MM.1S (cell line): ENCODE results near the gene SPAG17.

ENCODE experiments used
- DNase-seq: peaks from one replicate; pipeline ENCODE4 v3.0.0-alpha.2; 2015
- H2AFZ ChIP-seq: fragments of 300-600 bp; sonication (generic); 2 replicates; pipeline ENCODE4 v1.6.0; 2016; ENCODE audit warnings: antibody characterized with exemption, low read length
- H3F3A ChIP-seq: fragments of 300-600 bp; sonication (generic); 2 replicates; pipeline ENCODE4 v1.6.1; 2016; ENCODE audit warnings: mild to moderate bottlenecking, antibody characterized with exemption, low read length, moderate library complexity, mixed read lengths; ENCODE audit not compliant: insufficient read depth
- H3K27ac ChIP-seq: fragments of 300-600 bp; sonication (generic); 2 replicates; pipeline ENCODE4 v1.5.1; 2016; ENCODE audit warnings: mild to moderate bottlenecking, low read length
- H3K27me3 ChIP-seq: fragments of 300-600 bp; sonication (generic); replicated peaks from 2 replicates; pipeline ENCODE4 v1.6.0; 2016; ENCODE audit warnings: low read length; ENCODE audit not compliant: insufficient read depth
- H3K36me3 ChIP-seq: fragments of 300-600 bp; sonication (generic); replicated peaks from 2 replicates; pipeline ENCODE4 v1.6.1; 2016; ENCODE audit warnings: mild to moderate bottlenecking, low read length, mixed read lengths; ENCODE audit not compliant: insufficient read depth
- H3K4me1 ChIP-seq: fragments of 300-600 bp; sonication (generic); 2 replicates; pipeline ENCODE4 v1.6.1; 2016; ENCODE audit warnings: low read length, mixed read lengths
- H3K4me2 ChIP-seq: fragments of 300-600 bp; sonication (generic); 2 replicates; pipeline ENCODE4 v1.6.0; 2016; ENCODE audit warnings: low read depth, low read length
- H3K4me3 ChIP-seq: fragments of 300-600 bp; sonication (generic); 2 replicates; pipeline ENCODE4 v1.5.1; 2016; ENCODE audit warnings: low read length, mixed read lengths
- H3K79me2 ChIP-seq: fragments of 300-600 bp; sonication (generic); 2 replicates; pipeline ENCODE4 v1.6.1; 2016; ENCODE audit warnings: mixed run types, low read length, mixed read lengths
- H3K9ac ChIP-seq: fragments of 300-600 bp; sonication (generic); 2 replicates; pipeline ENCODE4 v1.6.1; 2016; ENCODE audit warnings: low read length, mixed read lengths
- H3K9me2 ChIP-seq: fragments of 300-600 bp; sonication (generic); replicated peaks from 2 replicates; pipeline ENCODE4 v1.6.1; 2016; ENCODE audit warnings: mild to moderate bottlenecking, low read length, mixed read lengths; ENCODE audit not compliant: insufficient read depth
- H3K9me3 ChIP-seq: fragments of 300-600 bp; sonication (generic); replicated peaks from 2 replicates; pipeline ENCODE4 v1.6.1; 2016; ENCODE audit warnings: mild to moderate bottlenecking, low read length, mixed read lengths; ENCODE audit not compliant: insufficient read depth
- H4K20me1 ChIP-seq: fragments of 300-600 bp; sonication (generic); 2 replicates; pipeline ENCODE4 v1.6.1; 2016; ENCODE audit warnings: mild to moderate bottlenecking, low read length, moderate library complexity, mixed read lengths; ENCODE audit not compliant: insufficient read depth
- CTCF ChIP-seq: fragments of 300-600 bp; sonication (generic); IDR thresholded peaks from 2 replicates; pipeline ENCODE4 v1.5.1; 2016; ENCODE audit warnings: antibody characterized with exemption, low read length, mixed read lengths
- EZH2 ChIP-seq: fragments of 300-600 bp; sonication (generic); optimal IDR thresholded peaks from 2 replicates; pipeline ENCODE3; 2017; ENCODE audit warnings: low read depth, mild to moderate bottlenecking, antibody characterized with exemption, low read length, mixed read lengths
- EZH2phosphoT487 ChIP-seq: fragments of 300-600 bp; sonication (generic); IDR thresholded peaks from 2 replicates; pipeline ENCODE4 v1.6.1; 2018; ENCODE audit warnings: antibody characterized with exemption, low read length

SPAG17 gene

DNA sequence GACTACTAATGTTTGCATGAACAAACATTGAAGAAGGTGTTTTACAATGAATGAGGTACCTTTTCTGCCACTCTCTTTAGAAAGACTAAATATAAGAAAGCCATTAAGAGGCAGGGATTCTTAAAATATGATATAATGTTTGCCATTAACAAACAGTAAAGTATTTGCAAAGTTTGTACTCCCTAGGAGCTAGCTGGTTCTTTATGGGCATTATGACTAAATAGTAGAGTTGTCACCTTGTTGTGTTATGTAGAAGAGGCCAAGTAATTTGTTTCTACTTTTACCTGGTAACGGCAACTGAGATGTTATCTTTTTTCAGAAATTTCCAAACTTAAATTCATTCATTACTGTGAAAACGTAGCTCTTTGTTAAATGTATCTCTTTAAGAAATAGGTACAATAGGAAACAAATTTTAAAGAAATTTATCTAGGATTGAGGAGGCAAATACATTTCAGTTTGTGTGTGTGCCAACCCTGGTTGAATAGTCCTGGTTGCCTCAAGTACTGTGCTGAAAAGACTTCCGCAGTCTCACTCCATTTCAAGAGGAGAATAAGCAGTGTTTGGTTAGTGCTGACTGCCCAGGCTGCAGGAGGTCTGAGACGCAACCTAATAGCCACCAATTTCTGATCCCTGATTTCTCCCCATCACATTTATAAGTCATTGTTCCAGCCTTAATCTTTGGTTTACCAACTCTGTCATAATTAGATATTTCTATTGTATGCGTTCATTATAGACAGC lies 203.4 kb downstream of the SPAG17 start:
- no peaks in the 10 kb centered on the region for H3K27me3 ChIP-seq
- no peak overlapping the region for H2AFZ ChIP-seq
- no peaks in the 10 kb centered on the region for H3F3A ChIP-seq
- H3K4me2 ChIP-seq: no peak overlapping the region
- H4K20me1 ChIP-seq: no peaks in the 10 kb centered on the region
- H3K27ac ChIP-seq: no peak overlapping the region
- no peaks in the 10 kb centered on the region for H3K79me2 ChIP-seq
- no peaks in the 10 kb centered on the region for H3K36me3 ChIP-seq
- no peaks in the 10 kb centered on the region for H3K9me3 ChIP-seq
- no peak for TF ChIP-seq EZH2phosphoT487
- no peak for TF ChIP-seq CTCF
- TF ChIP-seq EZH2: no peak
- H3K4me3 ChIP-seq: no peak overlapping the region
- no peaks in the 10 kb centered on the region for H3K4me1 ChIP-seq
- no peaks in the 10 kb centered on the region for H3K9me2 ChIP-seq
- H3K9ac ChIP-seq: no peak overlapping the region
- no peak for DNase-seq

- Histone ChIP-seq H3K27me3 (no peaks in the 10 kb centered on the region), H3K36me3 (no peaks in the 10 kb centered on the region)
Measured at GRCh38 chr1:117976381-117976780, 208.6 kb downstream of the SPAG17 start.

DNA sequence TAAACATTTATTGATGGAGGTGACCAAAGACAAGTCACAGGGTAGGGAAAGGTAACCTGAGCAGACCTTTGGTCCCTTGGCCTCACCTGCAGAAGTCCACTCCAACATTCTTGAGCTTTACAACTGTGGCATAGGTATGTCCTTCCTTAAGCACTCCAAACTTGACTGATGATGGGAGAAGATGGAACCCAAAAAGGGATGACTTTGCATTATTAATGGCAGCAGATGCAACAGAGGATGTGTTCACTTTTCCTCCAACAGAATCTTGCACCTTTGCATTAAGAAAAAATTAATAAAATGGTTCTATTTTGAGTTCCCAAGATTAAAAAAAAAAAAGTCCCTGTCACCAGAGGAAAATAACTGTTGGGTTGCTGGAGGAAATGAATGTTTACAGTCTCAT lies 213.3 kb downstream of the SPAG17 start:
- no peaks in the 10 kb centered on the region for H3K36me3 ChIP-seq
- no peaks in the 10 kb centered on the region for H3K27me3 ChIP-seq
- H3K4me2 ChIP-seq: no peak overlapping the region
- no peaks in the 10 kb centered on the region for H3K79me2 ChIP-seq
- TF ChIP-seq CTCF (no peak), EZH2 (no peak), EZH2phosphoT487 (no peak)
- no peaks in the 10 kb centered on the region for H3F3A ChIP-seq
- H3K9me3 ChIP-seq: no peaks in the 10 kb centered on the region
- no peaks in the 10 kb centered on the region for H3K4me1 ChIP-seq
- no peaks in the 10 kb centered on the region for H4K20me1 ChIP-seq
- DNase-seq: no peak
- H2AFZ ChIP-seq: no peak overlapping the region
- no peaks in the 10 kb centered on the region for H3K9me2 ChIP-seq
- no peak overlapping the region for H3K4me3 ChIP-seq
- H3K9ac ChIP-seq: no peak overlapping the region
- H3K27ac ChIP-seq: no peak overlapping the region

More at GRCh38 chr1:117976381-117976780, 208.6 kb downstream of the SPAG17 start:
- no peak for DNase-seq
- no peak for TF ChIP-seq EZH2phosphoT487
- TF ChIP-seq CTCF: no peak
- no peak for TF ChIP-seq EZH2
- H3K4me2 ChIP-seq: no peak overlapping the region
- no peak overlapping the region for H2AFZ ChIP-seq
- H3K4me1 ChIP-seq: no peaks in the 10 kb centered on the region
- no peaks in the 10 kb centered on the region for H4K20me1 ChIP-seq
- no peaks in the 10 kb centered on the region for H3F3A ChIP-seq
- H3K79me2 ChIP-seq: no peaks in the 10 kb centered on the region
- H3K9me2 ChIP-seq: no peaks in the 10 kb centered on the region
- H3K4me3 ChIP-seq: no peak overlapping the region
- no peak overlapping the region for H3K9ac ChIP-seq
- no peaks in the 10 kb centered on the region for H3K9me3 ChIP-seq
- no peak overlapping the region for H3K27ac ChIP-seq
